Astrocyte (in vitro differentiated cells and primary cell): Measurements from ENCODE around the gene PLEKHO2.

ENCODE experiments used
- CTCF ChIP-seq: IDR thresholded peaks from 2 replicates; pipeline ENCODE4 v1.5.1; 2011; ENCODE audit warnings: low read depth, mild to moderate bottlenecking, inconsistent platforms, low read length, moderate library complexity; ENCODE audit not compliant: insufficient read depth
- EZH2 ChIP-seq: IDR thresholded peaks from 2 replicates; pipeline ENCODE4 v1.6.1; 2012; ENCODE audit warnings: mild to moderate bottlenecking, low read length, inconsistent platforms; ENCODE audit not compliant: insufficient read depth

GRCh38 chr15:64833690-64834089 lies 8.0 kb upstream of the PLEKHO2 start:
- TF ChIP-seq CTCF, result no peak
- TF ChIP-seq EZH2, result no peak
